Measurements from ENCODE around the gene SNX1.
"Not testable (repeated sequence)": the region's sequence is repeated elsewhere in the genome, so short reads cannot be mapped to it uniquely, and the experiment has no call there.

SNX1 gene

DNA sequence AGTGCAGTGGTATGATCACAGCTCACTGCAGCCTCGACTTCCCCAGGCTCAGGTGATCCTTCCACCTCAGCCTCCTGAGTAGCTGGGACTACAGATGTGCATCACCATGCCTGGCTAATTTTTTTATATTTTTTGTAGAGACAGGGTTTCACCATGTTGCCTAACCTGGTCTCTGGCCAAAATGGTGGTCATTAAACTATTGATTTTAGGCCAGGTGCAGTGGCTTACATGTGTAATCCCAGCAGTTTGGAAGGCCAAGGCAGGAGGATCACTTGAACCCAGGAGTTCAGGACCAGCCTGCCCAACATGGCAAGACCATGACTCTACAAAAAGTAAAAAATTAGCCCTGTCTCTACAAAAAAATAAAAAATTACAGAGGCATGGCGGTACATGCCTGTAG lies 24.5 kb downstream of the SNX1 start:
- DNase-seq = not testable (repeated sequence)

- no peak for DNase-seq
These were observed 25.8 kb downstream of the SNX1 start for GRCh38 chr15:64121614-64122013.

- DNase-seq = no peak
These were observed 26.7 kb downstream of the SNX1 start for GRCh38 chr15:64122444-64122843.

GRCh38 chr15:64122936-64123351 lies 27.2 kb downstream of the SNX1 start:
- no peak for DNase-seq

DNA sequence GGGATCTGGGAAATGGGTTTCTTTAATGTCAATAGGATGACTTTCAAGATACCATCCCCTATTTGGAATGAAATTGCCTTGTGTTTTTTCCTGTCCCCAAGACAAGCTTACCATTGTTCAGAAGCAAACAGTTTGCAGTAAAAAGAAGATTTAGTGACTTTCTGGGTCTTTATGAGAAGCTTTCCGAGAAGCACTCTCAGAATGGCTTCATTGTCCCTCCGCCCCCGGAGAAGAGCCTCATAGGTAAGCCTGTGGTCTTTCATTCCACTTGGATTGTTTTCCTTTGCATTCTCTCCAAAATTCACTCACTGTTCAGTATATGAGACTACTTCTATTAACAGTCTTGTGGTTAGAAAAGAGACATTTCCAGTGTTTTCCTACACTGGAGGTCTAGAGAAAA lies 30.2 kb downstream of the SNX1 start:
- no peak for DNase-seq

GRCh38 chr15:64127521-64128270 lies 31.9 kb downstream of the SNX1 start:
- no peak for DNase-seq

GRCh38 chr15:64130159-64130558 lies 34.4 kb downstream of the SNX1 start:
- no peak for DNase-seq

- DNase-seq = no peak
These were observed 35.8 kb downstream of the SNX1 start for GRCh38 chr15:64131547-64131946.

GRCh38 chr15:64132217-64132616 lies 36.4 kb downstream of the SNX1 start:
- no peak for DNase-seq

DNA sequence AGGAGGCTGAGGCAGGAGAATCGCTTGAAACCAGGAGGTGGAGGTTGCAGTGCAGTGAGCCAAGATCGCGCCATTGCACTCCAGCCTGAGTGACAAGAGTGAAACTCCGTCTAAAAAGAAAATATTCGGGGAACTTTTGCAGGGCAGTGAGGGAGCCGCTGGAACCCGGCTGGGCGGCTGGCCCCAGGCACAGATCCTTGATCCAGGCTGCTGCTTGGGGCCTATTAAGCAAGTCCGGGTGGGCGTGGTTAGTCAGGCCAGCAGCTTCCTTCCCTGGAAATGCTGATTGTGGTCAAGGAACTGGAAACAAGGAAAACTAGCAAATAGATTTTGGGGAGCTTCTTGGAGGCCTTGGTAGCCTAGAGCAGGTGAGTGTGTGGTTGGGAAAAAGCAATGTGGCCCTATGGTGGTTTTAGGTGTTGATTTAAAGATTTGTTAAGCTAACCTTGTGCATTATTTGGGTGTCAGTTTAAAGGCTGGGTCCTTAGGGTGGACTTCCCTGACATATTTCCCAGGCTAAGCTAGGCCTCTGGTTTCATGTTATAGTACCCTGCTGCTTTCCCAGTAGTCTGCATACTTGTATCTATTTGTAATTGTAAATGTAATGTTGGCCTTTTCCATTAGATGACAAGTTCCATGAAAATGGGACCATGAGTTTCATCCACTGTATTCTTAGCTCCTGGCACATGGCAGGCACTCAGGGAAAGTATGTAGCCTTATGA lies 38.0 kb downstream of the SNX1 start:
- DNase-seq = no peak

DNA sequence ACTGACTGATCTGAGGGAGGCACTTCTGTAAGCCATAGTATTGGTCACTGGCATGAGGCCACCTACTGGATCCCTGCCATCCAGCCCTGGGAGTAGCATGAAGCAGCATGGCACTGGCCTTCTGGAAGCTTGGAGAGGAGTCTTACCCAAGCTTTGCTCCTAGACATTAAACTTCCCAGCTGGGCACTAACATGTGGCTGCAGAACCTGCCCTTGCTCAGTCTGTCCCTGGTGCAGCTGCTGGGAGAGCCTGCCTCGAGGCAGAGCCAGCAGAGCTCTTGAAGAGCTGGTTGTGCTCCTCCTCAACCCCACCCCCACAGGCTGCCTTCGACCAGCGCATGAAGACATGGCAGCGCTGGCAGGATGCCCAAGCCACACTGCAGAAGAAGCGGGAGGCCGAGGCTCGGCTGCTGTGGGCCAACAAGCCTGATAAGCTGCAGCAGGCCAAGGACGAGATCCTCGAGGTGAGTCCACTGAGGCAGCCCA lies 38.6 kb downstream of the SNX1 start:
- no peak for DNase-seq

DNA sequence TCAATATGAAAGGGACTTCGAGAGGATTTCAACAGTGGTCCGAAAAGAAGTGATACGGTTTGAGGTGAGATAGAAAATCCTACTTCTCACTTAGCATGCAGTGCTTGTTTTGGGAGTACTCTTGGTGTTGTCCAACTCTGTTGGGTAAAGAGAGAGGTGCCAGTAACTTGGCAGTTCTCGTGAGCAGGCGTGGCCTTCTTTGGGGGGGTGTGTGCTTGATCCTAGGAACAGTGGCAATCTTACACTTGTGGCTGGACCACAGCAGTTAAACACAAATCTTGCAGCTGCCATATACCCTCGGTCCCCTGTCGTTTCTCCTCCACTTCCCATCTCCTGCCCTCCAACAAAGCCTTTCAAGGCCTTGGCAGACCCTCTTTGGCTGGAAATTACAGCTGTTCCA lies 40.6 kb downstream of the SNX1 start:
- no peak for DNase-seq

GRCh38 chr15:64137226-64137833 lies 41.5 kb downstream of the SNX1 start:
- DNase-seq = no peak

- DNase-seq = no peak
These were observed 42.7 kb downstream of the SNX1 start for GRCh38 chr15:64138331-64138941.

GRCh38 chr15:64141798-64142512 lies 46.2 kb downstream of the SNX1 start:
- no peak for DNase-seq

DNA sequence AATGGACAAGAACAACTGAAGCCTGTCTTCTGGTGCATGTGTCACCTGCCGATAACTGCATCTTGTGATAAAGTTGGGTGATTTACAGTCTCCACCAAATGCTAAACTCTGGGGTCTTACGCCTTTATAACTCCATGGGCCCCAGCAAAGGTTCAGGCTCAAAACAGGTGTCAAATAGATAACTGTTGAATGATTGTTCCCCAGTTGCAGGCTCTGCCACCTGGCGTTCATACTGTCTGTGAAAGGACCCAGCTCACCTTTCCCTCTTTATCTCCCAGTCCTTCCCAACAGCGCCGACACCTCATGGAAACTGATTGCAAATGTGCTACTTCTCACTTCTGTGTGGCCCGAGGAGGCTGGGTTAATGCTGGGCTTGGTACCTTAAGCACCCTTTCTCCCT lies 47.5 kb downstream of the SNX1 start:
- DNase-seq = no peak

DNA sequence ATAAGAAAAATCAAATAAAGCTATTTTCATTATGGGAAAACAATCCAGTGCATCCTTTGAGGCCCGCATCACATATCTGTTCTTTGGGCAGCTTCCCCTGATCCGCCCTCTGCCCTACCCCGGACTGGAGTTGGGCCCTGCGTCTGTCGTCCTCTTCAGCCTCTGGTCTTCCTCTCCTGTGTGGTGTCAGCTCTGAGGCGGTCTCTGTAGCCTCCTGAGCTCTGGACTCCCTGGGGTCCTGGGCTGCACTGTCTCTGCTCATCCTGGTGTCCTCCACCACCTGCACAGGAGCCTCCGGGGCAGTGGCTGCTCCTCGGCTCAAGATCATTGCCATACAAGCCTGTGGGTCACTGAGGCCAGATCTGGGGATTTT lies 48.4 kb downstream of the SNX1 start:
- no peak for DNase-seq

- no peak for DNase-seq
These were observed 48.9 kb downstream of the SNX1 start for GRCh38 chr15:64144565-64145281.

GRCh38 chr15:64146041-64146440 lies 50.3 kb downstream of the SNX1 start:
- no peak for DNase-seq

- DNase-seq = no peak
These were observed 50.7 kb downstream of the SNX1 start for GRCh38 chr15:64146520-64146884.

- no peak for DNase-seq
These were observed 51.3 kb downstream of the SNX1 start for GRCh38 chr15:64146885-64147681.
